Measurements from ENCODE around the gene SLC30A9.

SLC30A9 gene

DNA sequence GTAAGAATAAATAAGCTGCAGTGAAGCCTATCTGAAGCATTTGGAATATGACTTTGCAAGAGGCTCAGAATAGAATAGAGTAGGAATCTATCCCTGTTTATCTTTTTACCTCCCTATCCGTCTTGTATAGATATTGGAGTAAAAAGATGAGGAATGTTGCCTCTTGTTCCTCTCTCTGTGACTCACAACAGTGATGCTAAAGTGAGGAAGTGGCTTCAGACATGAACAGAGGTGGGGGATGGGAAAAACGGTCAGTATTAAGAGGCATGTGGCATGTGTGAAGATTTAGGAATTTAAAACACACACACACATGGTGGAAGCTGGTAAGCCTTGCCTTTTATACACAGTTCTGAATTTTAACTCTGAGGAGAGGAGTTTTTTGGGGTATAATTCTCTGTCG lies 12.6 kb upstream of the SLC30A9 start:
- in situ Hi-C loops (cut with HindIII; ENCODE audit: low sequenced_read_pairs), result no loop called here

DNA sequence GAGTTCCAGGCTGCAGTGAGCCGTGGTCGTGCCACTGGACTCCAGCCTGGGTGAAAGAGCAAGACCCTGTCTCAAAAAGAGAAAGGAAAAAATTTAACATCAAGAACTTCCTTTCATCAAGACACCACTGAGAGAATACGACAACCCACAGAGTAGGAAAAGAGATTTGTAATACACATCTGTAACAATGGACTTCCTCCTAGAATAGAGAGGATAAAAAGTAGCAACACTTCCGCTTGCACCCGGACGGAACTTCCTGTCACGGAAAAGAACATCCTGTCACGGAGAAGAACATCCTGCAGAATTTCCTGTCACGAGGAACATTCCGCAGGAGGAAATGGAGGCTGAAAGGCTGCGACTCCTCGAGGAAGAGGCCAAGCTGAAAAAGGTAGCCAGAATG lies 8.9 kb upstream of the SLC30A9 start, which contains the start of gene DCAF4L1:
TSS of gene DCAF4L1 (plus strand) at position 301 of the 400 bp plus-strand sequence. CDS start at position 338, 37 bp downstream.
- TF ChIP-seq, protein P1, sequence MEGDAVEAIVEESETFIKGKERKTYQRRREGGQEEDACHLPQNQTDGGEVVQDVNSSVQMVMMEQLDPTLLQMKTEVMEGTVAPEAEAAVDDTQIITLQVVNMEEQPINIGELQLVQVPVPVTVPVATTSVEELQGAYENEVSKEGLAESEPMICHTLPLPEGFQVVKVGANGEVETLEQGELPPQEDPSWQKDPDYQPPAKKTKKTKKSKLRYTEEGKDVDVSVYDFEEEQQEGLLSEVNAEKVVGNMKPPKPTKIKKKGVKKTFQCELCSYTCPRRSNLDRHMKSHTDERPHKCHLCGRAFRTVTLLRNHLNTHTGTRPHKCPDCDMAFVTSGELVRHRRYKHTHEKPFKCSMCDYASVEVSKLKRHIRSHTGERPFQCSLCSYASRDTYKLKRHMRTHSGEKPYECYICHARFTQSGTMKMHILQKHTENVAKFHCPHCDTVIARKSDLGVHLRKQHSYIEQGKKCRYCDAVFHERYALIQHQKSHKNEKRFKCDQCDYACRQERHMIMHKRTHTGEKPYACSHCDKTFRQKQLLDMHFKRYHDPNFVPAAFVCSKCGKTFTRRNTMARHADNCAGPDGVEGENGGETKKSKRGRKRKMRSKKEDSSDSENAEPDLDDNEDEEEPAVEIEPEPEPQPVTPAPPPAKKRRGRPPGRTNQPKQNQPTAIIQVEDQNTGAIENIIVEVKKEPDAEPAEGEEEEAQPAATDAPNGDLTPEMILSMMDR (IDR thresholded peaks at IDR 0.05; ENCODE audit: low read depth, low read length, missing control alignments), result no peak
- DNase-seq (ENCODE audit: low read depth), result no peak
- in situ Hi-C loops (cut with HindIII; ENCODE audit: low sequenced_read_pairs), result no loop called here
- no peak within 1 kb of the TSS for H3K4me3 ChIP-seq (ENCODE audit: low read depth, low read length)

More for the DNA sequence above, 12.6 kb upstream of the SLC30A9 start:
- TF ChIP-seq, protein P1 (IDR thresholded peaks at IDR 0.05; ENCODE audit: low read depth, low read length, missing control alignments), result no peak
- no peak overlapping the region for H3K4me3 ChIP-seq (ENCODE audit: low read depth, low read length)
- DNase-seq (ENCODE audit: low read depth), result no peak

DNA sequence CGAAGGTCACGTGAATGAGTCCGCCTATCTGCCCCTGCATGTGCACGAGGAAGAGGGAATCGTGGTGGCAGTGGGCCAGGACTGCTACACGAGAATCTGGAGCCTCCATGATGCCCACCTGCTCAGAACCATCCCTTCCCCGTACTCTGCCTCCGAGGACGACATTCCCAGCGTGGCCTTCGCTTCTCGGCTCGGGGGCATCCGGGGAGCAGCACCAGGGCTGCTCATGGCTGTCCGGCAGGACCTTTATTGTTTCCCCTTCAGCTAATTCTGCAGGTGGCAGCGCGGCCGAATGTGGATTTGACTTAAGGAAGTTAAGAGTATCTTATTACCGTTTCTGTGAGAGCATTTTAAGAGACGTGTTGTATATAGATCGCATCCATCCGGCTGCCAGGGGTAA lies 7.6 kb upstream of the SLC30A9 start:
- in situ Hi-C loops (cut with HindIII; ENCODE audit: low sequenced_read_pairs), result no loop called here
- H3K4me3 ChIP-seq (ENCODE audit: low read depth, low read length), result no peak overlapping the region
- TF ChIP-seq, protein P1 (IDR thresholded peaks at IDR 0.05; ENCODE audit: low read depth, low read length, missing control alignments), result no peak
- DNase-seq (ENCODE audit: low read depth), result no peak

DNA sequence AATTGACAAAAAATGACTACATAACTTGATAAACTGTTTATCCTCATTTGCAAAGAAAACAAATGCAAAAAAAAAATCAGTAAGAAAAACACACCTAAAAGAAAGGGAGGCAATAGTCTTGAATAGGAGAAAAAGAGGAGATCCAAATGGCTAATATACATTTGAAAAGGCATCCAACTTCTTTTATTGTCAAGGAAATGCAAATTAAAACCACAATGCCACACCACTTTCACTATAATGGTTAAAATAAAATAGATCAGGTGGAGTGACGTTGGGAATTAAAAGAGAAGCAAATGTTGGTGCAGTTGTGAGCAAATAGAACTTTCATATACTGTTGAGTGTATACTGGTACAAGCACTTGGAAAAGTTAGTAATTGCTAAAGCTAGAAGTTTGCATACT lies 5.2 kb upstream of the SLC30A9 start:
- no peak for DNase-seq (ENCODE audit: low read depth)
- TF ChIP-seq, protein P1 (IDR thresholded peaks at IDR 0.05; ENCODE audit: low read depth, low read length, missing control alignments), result no peak
- H3K4me3 ChIP-seq (ENCODE audit: low read depth, low read length), result no peak overlapping the region
- in situ Hi-C loops (cut with HindIII; ENCODE audit: low sequenced_read_pairs), result no loop called here

DNA sequence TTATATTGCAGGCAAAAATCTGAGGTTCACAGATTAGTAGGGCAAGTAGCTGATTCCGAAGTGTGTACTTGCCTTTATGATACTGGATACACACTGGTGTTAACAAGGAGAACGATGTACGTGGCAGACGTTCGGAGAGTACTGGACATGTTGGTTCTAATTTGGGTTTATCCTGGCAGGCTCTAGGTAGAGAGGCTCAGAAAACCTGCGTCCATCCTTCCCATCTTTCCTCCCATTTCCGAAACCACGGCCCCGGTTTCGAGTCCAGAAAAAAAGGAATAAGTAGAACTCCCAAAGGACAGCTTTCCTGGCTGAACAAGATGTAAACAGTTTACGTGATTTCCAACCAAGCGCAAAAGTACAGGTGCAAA lies 351 bp upstream of the SLC30A9 start:
- no peak for DNase-seq (ENCODE audit: low read depth)
- H3K4me3 ChIP-seq (ENCODE audit: low read depth, low read length), result peak overlapping the region; percentile 88
- in situ Hi-C loops (cut with HindIII; ENCODE audit: low sequenced_read_pairs), result no loop called here
- TF ChIP-seq, protein P1 (IDR thresholded peaks at IDR 0.05; ENCODE audit: low read depth, low read length, missing control alignments), result no peak

DNA sequence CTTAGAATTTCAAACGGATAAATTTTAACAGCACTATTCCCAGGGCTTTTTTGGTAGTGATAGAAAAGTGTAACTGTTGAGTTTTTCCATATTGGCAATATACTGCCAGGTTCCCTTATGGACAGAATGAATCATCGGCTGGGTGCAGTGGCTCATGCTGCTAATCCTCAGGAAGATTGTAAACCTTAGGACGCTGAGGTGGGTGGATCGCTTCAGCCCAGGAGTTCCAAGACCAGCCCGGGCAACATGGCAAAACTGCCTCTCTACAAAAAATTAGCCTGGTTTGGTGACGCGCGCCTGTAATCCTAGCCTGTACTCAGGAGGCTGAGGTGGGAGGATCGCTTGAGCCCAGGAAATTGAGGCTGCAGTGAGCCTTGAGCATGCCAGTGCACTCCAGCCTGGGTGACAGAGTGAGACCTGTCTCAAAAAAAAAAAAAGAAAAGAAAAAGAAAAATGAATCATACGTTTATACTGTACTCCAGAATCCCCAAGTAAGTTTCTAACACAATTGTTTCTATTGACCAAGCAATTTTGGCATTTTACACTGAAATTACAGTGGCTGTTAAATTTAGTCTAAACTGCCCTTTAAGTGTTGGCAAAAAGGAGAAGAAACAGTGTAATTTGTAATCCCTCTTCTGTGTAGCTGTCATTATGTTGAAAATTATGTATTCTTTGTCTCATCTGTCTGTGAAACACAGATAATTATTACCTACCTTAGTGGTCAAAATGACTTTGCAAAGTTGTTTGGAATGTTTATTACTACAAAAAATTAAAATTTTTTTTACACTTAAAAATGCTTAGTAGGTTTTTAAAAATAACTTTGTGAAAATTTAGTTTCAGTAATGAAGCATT lies 1.8 kb downstream of the SLC30A9 start:
- DNase-seq (ENCODE audit: low read depth), result no peak
- TF ChIP-seq, protein P1 (IDR thresholded peaks at IDR 0.05; ENCODE audit: low read depth, low read length, missing control alignments), result no peak
- in situ Hi-C loops (cut with HindIII; ENCODE audit: low sequenced_read_pairs), result no loop called here
- H3K4me3 ChIP-seq (ENCODE audit: low read depth, low read length), result no peak overlapping the region
